Brain microvascular endothelial cell (primary cell): ENCODE measurements around the gene COL4A6.

Experiments
- DNase-seq: peaks from one replicate; pipeline ENCODE4 v3.0.0-alpha.2; 2020
- H3K27ac ChIP-seq: fragments of 250-450 bp; sonication (Bioruptor Pico); 2 replicates; pipeline ENCODE4 v1.5.1; 2020; ENCODE audit warnings: mild to moderate bottlenecking, moderate library complexity
- H3K27me3 ChIP-seq: fragments of 250-450 bp; sonication (Bioruptor Pico); replicated peaks from 2 replicates; pipeline ENCODE4 v1.5.1; 2020; ENCODE audit warnings: mild to moderate bottlenecking
- H3K36me3 ChIP-seq: fragments of 250-450 bp; sonication (Bioruptor Pico); replicated peaks from 2 replicates; pipeline ENCODE4 v1.5.1; 2020; ENCODE audit warnings: mild to moderate bottlenecking
- H3K4me3 ChIP-seq: 2 replicates; pipeline ENCODE4 v1.5.1; 2011; ENCODE audit warnings: low read depth, mild to moderate bottlenecking, control low read depth, low read length, moderate library complexity
- in situ Hi-C: cut with HindIII; loops from 2 replicates; pipeline ENCODE4 v1.10.0; 2017; ENCODE audit warnings: low sequenced_read_pairs, low pct_ligation_motif_present
- TF ChIP-seq, protein P1 (sequence below): IDR thresholded peaks from 2 replicates; pipeline ENCODE4 v1.5.1; 2011; ENCODE audit warnings: low read depth, mild to moderate bottlenecking, moderate library complexity, low read length, control low read depth, inconsistent platforms; ENCODE audit errors: missing control alignments

The COL4A6 gene

GRCh38 chrX:108264376-108264775 lies 173.8 kb downstream of the COL4A6 start:
- DNase-seq = no peak
- TF ChIP-seq, protein P1, sequence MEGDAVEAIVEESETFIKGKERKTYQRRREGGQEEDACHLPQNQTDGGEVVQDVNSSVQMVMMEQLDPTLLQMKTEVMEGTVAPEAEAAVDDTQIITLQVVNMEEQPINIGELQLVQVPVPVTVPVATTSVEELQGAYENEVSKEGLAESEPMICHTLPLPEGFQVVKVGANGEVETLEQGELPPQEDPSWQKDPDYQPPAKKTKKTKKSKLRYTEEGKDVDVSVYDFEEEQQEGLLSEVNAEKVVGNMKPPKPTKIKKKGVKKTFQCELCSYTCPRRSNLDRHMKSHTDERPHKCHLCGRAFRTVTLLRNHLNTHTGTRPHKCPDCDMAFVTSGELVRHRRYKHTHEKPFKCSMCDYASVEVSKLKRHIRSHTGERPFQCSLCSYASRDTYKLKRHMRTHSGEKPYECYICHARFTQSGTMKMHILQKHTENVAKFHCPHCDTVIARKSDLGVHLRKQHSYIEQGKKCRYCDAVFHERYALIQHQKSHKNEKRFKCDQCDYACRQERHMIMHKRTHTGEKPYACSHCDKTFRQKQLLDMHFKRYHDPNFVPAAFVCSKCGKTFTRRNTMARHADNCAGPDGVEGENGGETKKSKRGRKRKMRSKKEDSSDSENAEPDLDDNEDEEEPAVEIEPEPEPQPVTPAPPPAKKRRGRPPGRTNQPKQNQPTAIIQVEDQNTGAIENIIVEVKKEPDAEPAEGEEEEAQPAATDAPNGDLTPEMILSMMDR = no peak
- Histone ChIP-seq H3K27me3 (no peaks in the 10 kb centered on the region), H3K4me3 (no peak overlapping the region), H3K36me3 (no peaks in the 10 kb centered on the region), H3K27ac (no peak overlapping the region)
- in situ Hi-C loops = no loop called here

DNA sequence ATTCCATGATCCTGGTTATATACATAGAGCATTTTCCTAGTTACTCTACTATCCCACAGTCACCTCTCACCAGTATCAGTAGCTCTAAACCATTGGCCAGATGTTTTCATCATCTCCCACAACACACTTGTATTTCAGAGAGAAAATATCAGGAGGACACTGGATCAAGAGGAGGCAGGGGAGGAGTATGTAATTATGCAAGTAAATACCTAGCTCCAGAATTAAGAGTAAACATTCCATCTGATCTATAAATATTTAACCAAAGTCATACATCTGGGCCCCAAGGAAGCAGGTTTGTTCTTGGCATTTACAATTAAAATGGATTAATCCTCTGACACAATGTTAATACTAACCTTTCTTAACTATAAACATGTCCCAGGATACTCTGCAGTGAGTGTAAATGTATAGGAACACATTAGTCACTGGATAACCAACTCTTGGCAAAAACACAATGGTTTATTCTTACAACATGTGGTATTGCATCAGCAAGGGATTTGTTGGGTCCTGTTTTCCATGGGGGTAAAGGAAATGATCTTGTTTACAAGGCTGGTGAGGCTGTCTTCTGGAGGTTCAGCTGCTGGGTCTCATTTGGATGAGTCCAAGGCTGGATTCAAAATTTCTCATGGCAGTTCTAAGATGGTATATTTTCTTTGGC lies 176.5 kb downstream of the COL4A6 start:
- no peak overlapping the region for H3K4me3 ChIP-seq
- in situ Hi-C loops = no loop called here
- no peak overlapping the region for H3K27ac ChIP-seq
- DNase-seq = no peak
- no peaks in the 10 kb centered on the region for H3K36me3 ChIP-seq
- H3K27me3 ChIP-seq = no peaks in the 10 kb centered on the region
- TF ChIP-seq, protein P1 = no peak

DNA sequence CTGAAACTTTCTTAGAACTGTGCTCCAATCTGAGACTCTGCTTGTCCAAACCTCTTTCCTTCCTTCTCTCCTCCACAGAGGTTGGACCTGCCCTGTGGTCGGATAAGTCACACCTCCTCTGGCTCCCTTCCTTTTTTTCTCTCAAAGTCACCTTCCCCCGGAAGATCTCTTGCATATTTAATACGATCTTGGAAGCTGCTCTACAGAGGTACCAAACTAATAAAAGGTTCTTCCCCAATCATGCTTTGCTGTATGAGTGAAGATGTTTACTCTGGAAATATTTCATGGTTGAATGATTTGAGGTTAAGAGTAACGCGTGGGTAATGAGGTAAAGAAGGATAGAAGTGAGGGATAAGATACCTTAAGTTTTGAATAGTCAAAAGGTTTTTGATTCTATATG lies 180.7 kb downstream of the COL4A6 start:
- no peak overlapping the region for H3K4me3 ChIP-seq
- no peak overlapping the region for H3K27ac ChIP-seq
- no peaks in the 10 kb centered on the region for H3K27me3 ChIP-seq
- H3K36me3 ChIP-seq = no peaks in the 10 kb centered on the region
- DNase-seq = no peak
- TF ChIP-seq, protein P1 = no peak
- in situ Hi-C loops = no loop called here

GRCh38 chrX:108254636-108255035 lies 183.6 kb downstream of the COL4A6 start:
- H3K27ac ChIP-seq = no peak overlapping the region
- in situ Hi-C loops = no loop called here
- H3K4me3 ChIP-seq = no peak overlapping the region
- H3K27me3 ChIP-seq = no peaks in the 10 kb centered on the region
- TF ChIP-seq, protein P1 = no peak
- no peaks in the 10 kb centered on the region for H3K36me3 ChIP-seq
- no peak for DNase-seq

DNA sequence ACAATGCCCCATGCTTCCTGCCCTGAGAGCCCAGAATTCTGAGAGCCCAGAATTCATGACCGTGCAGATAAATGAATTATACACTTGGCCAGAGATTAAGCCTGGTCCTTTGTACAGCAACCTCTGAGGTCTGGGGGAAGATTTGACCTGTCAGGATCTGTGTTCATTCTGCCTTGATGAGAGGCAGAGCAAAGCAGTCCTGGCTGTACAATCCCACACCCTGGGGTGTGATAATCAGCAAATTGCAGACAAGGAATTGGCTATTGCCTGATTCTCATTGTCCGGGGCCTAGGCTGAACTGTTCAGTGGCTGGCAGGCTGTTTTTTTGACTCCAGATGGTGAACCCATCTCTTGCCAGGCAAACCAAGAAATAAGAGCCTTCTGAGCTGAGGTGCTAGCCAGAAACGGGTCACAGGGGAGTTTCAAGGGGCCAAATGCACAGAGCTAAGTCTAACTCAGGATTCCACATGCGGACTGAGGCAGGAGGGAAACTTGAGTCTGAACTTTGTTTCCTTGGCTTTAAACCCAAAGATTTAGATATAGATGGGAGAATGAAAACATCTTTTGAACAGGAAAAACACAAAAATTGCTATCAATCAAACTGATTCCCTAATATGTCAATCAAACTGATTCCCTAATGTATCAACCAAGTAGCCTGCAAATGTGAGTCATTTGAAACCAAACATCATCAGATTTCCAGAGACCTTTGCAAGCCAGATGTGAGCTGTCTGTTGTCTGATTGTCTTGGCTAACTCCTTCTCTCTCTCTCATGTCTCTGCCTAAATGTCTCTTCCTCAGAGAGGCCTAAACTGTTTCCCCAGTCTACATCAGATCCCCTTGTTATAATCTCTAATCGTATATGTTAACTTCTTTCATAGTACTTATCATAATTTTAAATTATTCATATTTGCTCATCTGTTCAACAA lies 187.3 kb downstream of the COL4A6 start:
- TF ChIP-seq, protein P1 = no peak
- no peak for DNase-seq
- Histone ChIP-seq H3K36me3 (no peaks in the 10 kb centered on the region), H3K27me3 (no peaks in the 10 kb centered on the region), H3K4me3 (no peak overlapping the region), H3K27ac (no peak overlapping the region)
- in situ Hi-C loops = no loop called here
